Measurements from ENCODE around the gene RAC3. TPM values are rescaled to one million over a fixed set of nuclear protein-coding genes. Genes with fewer than 3 reads are reported as not detected.

RAC3 gene
- total RNA-seq, 6 experiments from 2014 or later, result 3.4 to 9.0 (median 5.4) TPM

DNA sequence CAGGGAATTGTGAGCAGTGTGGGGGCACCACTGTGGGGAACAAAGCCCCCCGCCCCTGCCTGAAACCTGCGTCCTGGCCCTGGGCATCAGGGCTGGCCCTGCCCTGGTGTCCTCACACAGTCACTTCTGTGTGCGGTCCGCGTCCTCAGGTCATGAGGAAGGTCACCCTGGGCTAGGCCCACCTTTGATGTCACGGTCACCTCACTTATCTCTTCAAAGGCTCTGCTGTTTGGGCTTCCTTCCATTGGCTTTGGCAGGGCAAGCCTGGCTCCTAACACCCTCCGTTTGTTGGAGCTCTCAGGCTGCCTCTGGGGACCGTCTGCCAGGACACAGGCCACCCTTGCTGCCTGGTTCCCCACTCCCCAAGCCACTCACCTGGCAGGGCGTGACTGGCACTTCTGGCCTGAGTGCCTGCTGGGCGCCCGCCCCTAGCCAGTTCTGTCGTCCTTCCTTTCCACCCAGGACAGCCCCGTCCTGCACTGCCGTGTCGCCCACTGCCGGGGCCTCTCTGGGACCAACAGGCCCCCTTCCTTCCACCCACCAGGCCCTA, 17.6 kb upstream of the RAC3 start:
- WGBS (ENCODE audit: insufficient coverage, low coverage, low lambda C conversion rate, missing lambda C conversion rate), result 91% methylated on average over 9 of the region's 16 CpGs
- TF ChIP-seq, protein P1, sequence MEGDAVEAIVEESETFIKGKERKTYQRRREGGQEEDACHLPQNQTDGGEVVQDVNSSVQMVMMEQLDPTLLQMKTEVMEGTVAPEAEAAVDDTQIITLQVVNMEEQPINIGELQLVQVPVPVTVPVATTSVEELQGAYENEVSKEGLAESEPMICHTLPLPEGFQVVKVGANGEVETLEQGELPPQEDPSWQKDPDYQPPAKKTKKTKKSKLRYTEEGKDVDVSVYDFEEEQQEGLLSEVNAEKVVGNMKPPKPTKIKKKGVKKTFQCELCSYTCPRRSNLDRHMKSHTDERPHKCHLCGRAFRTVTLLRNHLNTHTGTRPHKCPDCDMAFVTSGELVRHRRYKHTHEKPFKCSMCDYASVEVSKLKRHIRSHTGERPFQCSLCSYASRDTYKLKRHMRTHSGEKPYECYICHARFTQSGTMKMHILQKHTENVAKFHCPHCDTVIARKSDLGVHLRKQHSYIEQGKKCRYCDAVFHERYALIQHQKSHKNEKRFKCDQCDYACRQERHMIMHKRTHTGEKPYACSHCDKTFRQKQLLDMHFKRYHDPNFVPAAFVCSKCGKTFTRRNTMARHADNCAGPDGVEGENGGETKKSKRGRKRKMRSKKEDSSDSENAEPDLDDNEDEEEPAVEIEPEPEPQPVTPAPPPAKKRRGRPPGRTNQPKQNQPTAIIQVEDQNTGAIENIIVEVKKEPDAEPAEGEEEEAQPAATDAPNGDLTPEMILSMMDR (IDR thresholded peaks at IDR 0.05), result no peak
- no peak for TF ChIP-seq POLR2A (IDR thresholded peaks at IDR 0.05)
- H3K4me1 ChIP-seq, result no peaks in the 10 kb centered on the region
- no peaks in the 10 kb centered on the region for H3K9me3 ChIP-seq
- peaks cover 0 to 17% (median 0%) of the 10 kb centered on the region in 4 donors for H3K36me3 ChIP-seq
- no peaks in the 10 kb centered on the region for H3K27me3 ChIP-seq
- DNase-seq (no peak), ATAC-seq (no peak)
- no peak overlapping the region for H3K27ac ChIP-seq
- H3K4me3 ChIP-seq, result no peak overlapping the region
- intact Hi-C loops (cut with DNase I), result loop anchor here in 1 of 2 donors (10.0 kb wide), 1 partner anchor 129 kb away; no protein-coding TSS in a partner anchor

DNA sequence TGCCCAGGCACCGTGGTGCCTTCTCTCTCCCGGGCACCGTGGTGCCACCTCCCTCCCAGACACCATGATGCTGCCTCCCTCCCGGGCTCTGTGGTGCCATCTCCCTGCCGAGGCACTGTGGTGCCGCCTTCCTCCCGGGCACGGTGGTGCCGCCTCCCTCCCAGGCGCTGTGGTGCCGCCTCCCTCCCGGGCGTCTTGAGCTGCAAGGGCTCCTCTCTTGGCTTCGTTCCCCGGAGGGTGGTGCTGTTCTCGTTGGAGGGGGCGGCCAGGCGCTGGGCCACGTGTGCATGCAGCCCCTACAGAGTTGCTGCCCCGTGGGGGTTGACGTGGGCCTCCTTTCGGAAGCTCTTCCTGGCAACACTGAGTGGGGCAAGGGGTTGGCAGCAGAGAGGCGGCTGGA, 17.0 kb upstream of the RAC3 start:
- Histone ChIP-seq H3K27ac (no peak overlapping the region), H3K9me3 (no peaks in the 10 kb centered on the region), H3K36me3 (peaks cover 0 to 17% (median 0%) of the 10 kb centered on the region in 4 donors), H3K4me3 (no peak overlapping the region), H3K27me3 (no peaks in the 10 kb centered on the region), H3K4me1 (peaks cover 0 to under 1% (median 0%) of the 10 kb centered on the region in 4 donors)
- intact Hi-C loops (cut with DNase I), result loop anchor here in 1 of 2 donors (10.0 kb wide), 1 partner anchor 130 kb away; no protein-coding TSS in a partner anchor
- no peak for DNase-seq
- WGBS (ENCODE audit: insufficient coverage, low coverage, low lambda C conversion rate, missing lambda C conversion rate), result no CpG with 5 or more reads among the region's 23 CpGs
- no peak for ATAC-seq
- no peak for TF ChIP-seq POLR2A (IDR thresholded peaks at IDR 0.05)
- TF ChIP-seq, protein P1 (IDR thresholded peaks at IDR 0.05), result no peak

GRCh38 chr17:82014971-82015310, 16.5 kb upstream of the RAC3 start:
- H3K27me3 ChIP-seq, result no peaks in the 10 kb centered on the region
- TF ChIP-seq, protein P1 (IDR thresholded peaks at IDR 0.05), result no peak
- no peak for TF ChIP-seq POLR2A (IDR thresholded peaks at IDR 0.05)
- no peak overlapping the region for H3K4me3 ChIP-seq
- ATAC-seq, result no peak
- no peaks in the 10 kb centered on the region for H3K9me3 ChIP-seq
- H3K27ac ChIP-seq, result no peak overlapping the region
- WGBS (ENCODE audit: insufficient coverage, low coverage, low lambda C conversion rate, missing lambda C conversion rate), result no CpG with 5 or more reads among the region's 13 CpGs
- intact Hi-C loops (cut with DNase I), result loop anchor here (5.0 to 10.0 kb wide), 3 partner anchors 53 to 130 kb away; partner anchors contain the start of gene NOTUM (in 1 of the 2)
- H3K36me3 ChIP-seq, result peaks cover 0 to 17% (median 0%) of the 10 kb centered on the region in 4 donors
- DNase-seq, result no peak
- peaks cover 0 to 4% (median 0%) of the 10 kb centered on the region in 4 donors for H3K4me1 ChIP-seq

GRCh38 chr17:82015311-82015971, 16.0 kb upstream of the RAC3 start:
- no peaks in the 10 kb centered on the region for H3K9me3 ChIP-seq
- H3K27ac ChIP-seq, result no peak overlapping the region
- ATAC-seq (no peak), DNase-seq (no peak)
- WGBS (ENCODE audit: insufficient coverage, low coverage, low lambda C conversion rate, missing lambda C conversion rate), result 66% methylated on average over 5 of the region's 24 CpGs
- intact Hi-C loops (cut with DNase I), result loop anchor here (5.0 to 10.0 kb wide), 3 partner anchors 53 to 131 kb away; partner anchors contain the start of gene NOTUM (in 1 of the 2)
- peaks cover 0 to 17% (median 0%) of the 10 kb centered on the region in 4 donors for H3K36me3 ChIP-seq
- H3K4me1 ChIP-seq, result peaks cover 0 to 4% (median 0%) of the 10 kb centered on the region in 4 donors
- H3K27me3 ChIP-seq, result no peaks in the 10 kb centered on the region
- TF ChIP-seq, protein P1 (IDR thresholded peaks at IDR 0.05), result no peak
- no peak for TF ChIP-seq POLR2A (IDR thresholded peaks at IDR 0.05)
- H3K4me3 ChIP-seq, result no peak overlapping the region

All from right lobe of liver (tissue), 6 donors.